Subcutaneous abdominal adipose tissue (tissue), 5 donors: ENCODE results near the gene TRPM2.
A peak's percentile ranks its signal among the peaks of the same experiment; 100 is the strongest.

Experiments used
- H3K27ac ChIP-seq: one replicate; pipeline ENCODE4 v1.7.0; 2013; ENCODE audit warnings: low read depth, mild to moderate bottlenecking, inconsistent platforms, low read length, moderate library complexity
- H3K27me3 ChIP-seq, 5 donors: one replicate each; pipeline ENCODE4 v1.7.0; 2013; ENCODE audit warnings: low read length in 5 of 5, inconsistent platforms in 1 of 5; ENCODE audit not compliant: control insufficient read depth in 5 of 5, insufficient read depth in 4 of 5
- H3K36me3 ChIP-seq, 5 donors: one replicate each; pipeline ENCODE4 v1.7.0; 2013; ENCODE audit warnings: low read length in 5 of 5; ENCODE audit not compliant: control insufficient read depth in 5 of 5, insufficient read depth in 5 of 5
- H3K4me1 ChIP-seq, 5 donors: one replicate each; pipeline ENCODE4 v1.7.0; 2013; ENCODE audit warnings: low read length in 5 of 5, mild to moderate bottlenecking in 3 of 5, moderate library complexity in 1 of 5; ENCODE audit not compliant: control insufficient read depth in 5 of 5, insufficient read depth in 5 of 5
- H3K4me3 ChIP-seq, 5 donors: one replicate each; pipeline ENCODE4 v1.7.0; 2013; ENCODE audit warnings: low read length in 5 of 5, low read depth in 1 of 5
- H3K9ac ChIP-seq, 5 donors: one replicate each; pipeline ENCODE4 v1.7.0; 2013; ENCODE audit warnings: low read length in 5 of 5, mild to moderate bottlenecking in 4 of 5, moderate library complexity in 3 of 5
- H3K9me3 ChIP-seq, 5 donors: one replicate each; pipeline ENCODE4 v1.7.0; 2013; ENCODE audit warnings: low read length in 5 of 5; ENCODE audit not compliant: control insufficient read depth in 5 of 5
- donor health status: healthy.
- donor health status: healthy.
- donor health status: healthy.
- donor health status: healthy.
- donor health status: healthy.

Gene TRPM2

DNA sequence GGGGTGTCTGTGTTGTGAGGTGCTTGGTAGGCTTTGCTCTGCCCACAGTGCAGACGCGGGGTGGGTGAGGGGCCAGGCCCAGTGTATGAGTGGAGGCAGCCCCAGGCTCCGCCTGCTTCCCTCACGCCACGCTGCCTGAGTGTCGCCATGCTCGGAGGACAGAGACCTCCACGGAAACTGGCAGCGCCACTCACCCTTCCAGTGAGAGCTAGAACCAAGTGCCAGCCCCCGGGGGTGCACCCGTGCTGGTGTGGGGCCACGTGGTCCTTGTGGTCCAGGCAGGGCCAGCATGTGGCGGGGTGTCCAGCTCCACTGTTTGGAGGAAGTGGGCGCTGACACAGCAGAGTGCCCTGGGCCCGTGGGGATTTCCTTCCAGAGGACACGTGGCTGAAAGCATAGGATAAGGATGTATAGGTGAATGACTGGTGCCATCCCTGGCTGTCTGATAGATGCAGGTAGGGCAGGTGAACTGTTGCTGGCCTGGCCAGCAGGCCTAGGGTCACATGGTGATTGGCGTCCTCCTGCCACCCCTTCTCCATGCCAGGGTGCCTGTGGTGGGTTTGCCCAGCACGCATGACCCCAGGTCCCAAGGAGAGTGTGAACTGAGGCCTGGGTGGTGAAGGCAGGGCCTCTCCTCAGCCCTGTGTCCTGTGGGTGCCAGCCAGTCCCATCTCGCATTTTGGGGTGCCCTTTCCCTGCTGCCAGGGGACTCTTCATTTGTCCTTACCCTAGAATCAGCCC, 105.7 kb downstream of the TRPM2 start:
- H3K36me3 ChIP-seq, result peaks cover 0 to 10% (median 9%) of the 10 kb centered on the region in 5 donors
- no peak overlapping the region for H3K4me3 ChIP-seq
- no peak overlapping the region for H3K9ac ChIP-seq
- peaks cover 0 to 7% (median 0%) of the 10 kb centered on the region in 5 donors for H3K27me3 ChIP-seq
- H3K9me3 ChIP-seq, result peaks cover 0 to 7% (median 2%) of the 10 kb centered on the region in 5 donors
- H3K27ac ChIP-seq, result no peak overlapping the region
- peaks cover 0 to 34% (median 15%) of the 10 kb centered on the region in 5 donors for H3K4me1 ChIP-seq

DNA sequence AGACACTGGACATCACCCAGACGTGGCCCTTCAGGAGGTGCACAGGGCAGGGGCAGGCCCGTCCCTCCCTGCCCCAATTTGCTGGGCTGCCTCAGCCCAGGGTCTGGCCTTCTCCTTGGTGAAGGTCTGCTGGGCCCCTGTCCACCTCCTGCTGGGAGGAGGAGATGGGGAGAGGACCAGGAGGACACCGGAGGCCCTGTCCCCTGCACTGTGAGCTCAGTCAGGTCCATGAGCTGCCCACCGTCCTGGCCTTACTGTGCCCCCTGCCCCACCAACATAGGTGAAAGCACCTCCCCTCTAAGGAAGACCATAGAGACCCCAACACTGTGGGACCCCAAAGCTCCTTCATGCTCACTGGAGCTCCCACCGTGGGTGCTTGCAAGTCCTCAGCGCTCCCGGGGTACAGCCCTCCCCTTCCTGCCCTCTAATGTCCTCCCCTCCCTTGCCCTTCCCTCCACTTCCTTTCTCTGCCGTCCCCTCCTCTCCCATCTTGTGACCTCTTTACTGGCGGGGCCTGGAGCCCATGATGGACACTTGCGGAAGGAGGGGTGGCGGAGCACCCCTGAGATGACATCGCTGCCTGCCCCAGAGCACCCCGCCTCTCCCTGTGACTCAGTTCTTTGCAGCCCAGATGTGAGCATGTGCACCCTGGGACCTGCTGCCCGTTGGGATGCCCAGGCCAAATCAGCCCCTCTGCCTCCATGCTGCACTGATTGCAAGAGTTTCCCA, 106.5 kb downstream of the TRPM2 start:
- H3K27ac ChIP-seq, result no peak overlapping the region
- H3K36me3 ChIP-seq, result peaks cover 0 to 10% (median 9%) of the 10 kb centered on the region in 5 donors
- H3K9ac ChIP-seq, result no peak overlapping the region
- peaks cover 0 to 32% (median 15%) of the 10 kb centered on the region in 5 donors for H3K4me1 ChIP-seq
- no peak overlapping the region for H3K4me3 ChIP-seq
- H3K27me3 ChIP-seq, result peaks cover 0 to 9% (median 0%) of the 10 kb centered on the region in 5 donors
- H3K9me3 ChIP-seq, result peaks cover 0 to under 1% (median 0%) of the 10 kb centered on the region in 5 donors

DNA sequence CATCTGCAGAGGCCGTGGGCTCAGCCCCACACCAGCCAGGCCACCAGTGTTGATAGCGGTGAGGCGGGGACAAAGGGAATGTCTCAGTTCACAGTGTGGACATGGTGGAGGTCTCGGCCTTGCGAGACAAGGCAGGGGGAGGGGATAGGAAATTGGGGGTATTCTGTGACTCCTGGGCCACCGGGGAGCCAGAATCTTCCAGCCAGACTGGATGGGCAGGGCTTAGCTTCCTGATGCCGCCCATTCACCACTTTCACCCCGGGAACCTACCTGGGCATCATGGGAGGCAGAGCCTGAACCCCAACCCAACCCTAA, 107.0 kb downstream of the TRPM2 start:
- Histone ChIP-seq H3K4me1 (peaks cover 0 to 32% (median 15%) of the 10 kb centered on the region in 5 donors), H3K27me3 (peaks cover 0 to 9% (median 0%) of the 10 kb centered on the region in 5 donors), H3K9me3 (no peaks in the 10 kb centered on the region), H3K4me3 (no peak overlapping the region), H3K9ac (no peak overlapping the region), H3K27ac (no peak overlapping the region), H3K36me3 (peaks cover 0 to 10% (median 9%) of the 10 kb centered on the region in 5 donors)

DNA sequence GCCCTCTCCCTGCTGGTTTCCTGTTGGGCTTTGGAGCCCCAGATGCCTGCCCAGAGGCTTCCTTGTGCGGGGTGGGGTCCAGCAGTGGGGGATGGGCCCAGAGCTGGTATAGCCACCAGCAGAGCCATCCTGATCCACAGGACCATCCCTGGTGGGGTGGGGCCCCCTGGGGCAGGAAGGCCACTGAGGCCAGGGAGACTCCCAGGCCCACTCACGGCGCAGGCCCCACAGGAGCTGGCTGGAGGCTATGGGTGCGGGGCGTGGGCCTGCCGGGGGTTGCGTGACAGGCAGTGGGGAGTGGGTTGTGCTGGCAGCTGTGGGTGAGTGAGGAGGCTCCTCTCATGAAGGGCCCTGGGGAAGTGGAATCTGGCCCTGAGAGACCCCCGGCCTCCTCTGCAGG, 107.6 kb downstream of the TRPM2 start:
- Histone ChIP-seq H3K36me3 (peaks cover 0 to 10% (median 9%) of the 10 kb centered on the region in 5 donors), H3K9ac (no peak overlapping the region), H3K27me3 (peaks cover 0 to 9% (median 0%) of the 10 kb centered on the region in 5 donors), H3K9me3 (no peaks in the 10 kb centered on the region), H3K4me1 (peaks cover 0 to 29% (median 11%) of the 10 kb centered on the region in 5 donors), H3K4me3 (no peak overlapping the region), H3K27ac (no peak overlapping the region)

DNA sequence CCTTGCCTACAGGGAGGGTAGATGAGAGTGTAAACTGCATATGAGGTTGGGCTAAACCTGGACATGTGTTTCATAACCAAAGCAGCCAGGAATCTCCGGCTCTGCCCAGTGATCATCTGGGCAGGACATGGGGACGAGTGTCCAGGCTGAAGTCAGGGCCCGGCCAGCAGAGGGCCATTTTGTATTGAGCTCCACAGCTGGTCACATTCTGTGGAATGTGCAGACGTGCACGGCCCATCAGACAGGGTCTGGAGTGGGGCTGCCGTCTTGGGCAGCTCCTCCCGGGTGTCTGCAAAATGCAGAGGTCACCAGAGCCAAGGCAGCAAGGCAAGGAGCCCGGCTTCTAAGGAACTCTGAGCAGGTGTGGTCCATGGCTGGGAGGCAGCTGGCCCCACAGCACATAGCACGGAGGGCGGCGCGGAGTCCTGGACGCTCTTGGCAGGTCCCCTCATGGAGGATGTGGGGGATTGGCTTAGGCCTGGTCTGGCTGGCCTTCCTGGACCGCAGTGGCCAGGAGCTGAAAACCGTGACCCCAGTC, 108.1 kb downstream of the TRPM2 start:
- Histone ChIP-seq H3K9ac (no peak overlapping the region), H3K27me3 (peaks cover 0 to 9% (median 0%) of the 10 kb centered on the region in 5 donors), H3K9me3 (no peaks in the 10 kb centered on the region), H3K4me3 (no peak overlapping the region), H3K4me1 (peaks cover 0 to 24% (median 6%) of the 10 kb centered on the region in 5 donors), H3K27ac (no peak overlapping the region), H3K36me3 (peaks cover 0 to 10% (median 9%) of the 10 kb centered on the region in 5 donors)

DNA sequence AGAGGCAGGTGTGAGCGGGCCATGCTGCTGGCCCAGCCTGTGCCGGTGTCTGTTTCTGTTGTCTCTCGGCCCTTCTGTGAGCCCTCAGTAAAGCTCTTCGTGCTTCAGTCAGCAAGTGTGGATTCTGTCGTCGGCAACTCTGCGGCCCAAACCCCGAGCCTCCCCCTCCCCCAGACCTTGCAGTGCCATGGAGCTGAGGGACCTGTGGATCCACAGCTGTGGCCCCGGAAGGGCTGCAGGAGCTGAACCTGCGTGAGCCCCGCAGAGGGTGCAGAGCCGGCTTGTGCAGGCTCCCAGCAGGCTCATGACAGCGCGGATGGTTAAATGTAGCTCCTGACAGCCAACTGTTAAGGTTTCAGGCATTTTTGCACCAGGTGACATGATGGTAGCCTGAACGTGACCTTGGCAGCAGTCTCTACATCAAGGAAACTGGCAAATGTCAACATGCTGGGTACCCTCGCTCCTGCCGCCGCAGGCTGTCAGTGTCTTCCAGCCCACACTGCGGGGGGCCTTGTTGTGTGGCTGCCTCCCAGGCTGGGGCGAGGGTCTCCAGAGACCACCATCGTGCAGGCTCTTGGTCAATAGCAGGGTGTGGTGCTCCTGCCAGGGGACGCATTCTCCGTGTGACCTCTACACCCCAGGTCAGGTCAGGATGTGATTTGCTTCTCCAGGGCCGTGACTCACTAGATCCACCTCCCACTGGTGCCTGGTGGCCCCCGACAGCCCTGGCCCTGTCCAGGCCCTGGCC, 108.8 kb downstream of the TRPM2 start:
- Histone ChIP-seq H3K4me3 (no peak overlapping the region), H3K4me1 (peaks cover 0 to 22% (median 5%) of the 10 kb centered on the region in 5 donors), H3K27me3 (peaks cover 0 to 9% (median 0%) of the 10 kb centered on the region in 5 donors), H3K36me3 (peaks cover 0 to 8% (median 6%) of the 10 kb centered on the region in 5 donors), H3K27ac (no peak overlapping the region), H3K9me3 (no peaks in the 10 kb centered on the region), H3K9ac (no peak overlapping the region)

DNA sequence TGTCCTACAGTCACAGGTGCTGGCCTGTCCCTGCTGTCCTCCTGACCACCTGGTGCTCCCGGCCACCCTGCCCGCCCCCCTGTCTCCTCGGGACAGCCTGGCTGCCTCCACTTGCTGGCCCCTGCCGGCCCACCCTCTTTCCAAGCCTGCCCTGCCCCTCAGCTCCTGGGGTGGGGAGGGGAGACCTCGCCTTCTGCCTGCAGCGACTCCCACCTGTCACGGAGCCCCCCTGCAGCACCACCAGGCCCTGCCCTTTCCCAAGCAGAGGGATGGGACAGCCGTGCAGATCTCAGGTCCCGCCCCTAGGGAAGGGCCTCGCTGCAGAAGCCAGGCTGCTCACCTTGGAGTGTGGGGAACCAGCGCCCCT, 109.4 kb downstream of the TRPM2 start:
- Histone ChIP-seq H3K27ac (no peak overlapping the region), H3K9ac (no peak overlapping the region), H3K36me3 (peaks cover 0 to 2% (median 0%) of the 10 kb centered on the region in 5 donors), H3K4me1 (peaks cover 0 to 22% (median 5%) of the 10 kb centered on the region in 5 donors), H3K9me3 (no peaks in the 10 kb centered on the region), H3K4me3 (no peak overlapping the region), H3K27me3 (peaks cover 0 to 9% (median 0%) of the 10 kb centered on the region in 5 donors)

DNA sequence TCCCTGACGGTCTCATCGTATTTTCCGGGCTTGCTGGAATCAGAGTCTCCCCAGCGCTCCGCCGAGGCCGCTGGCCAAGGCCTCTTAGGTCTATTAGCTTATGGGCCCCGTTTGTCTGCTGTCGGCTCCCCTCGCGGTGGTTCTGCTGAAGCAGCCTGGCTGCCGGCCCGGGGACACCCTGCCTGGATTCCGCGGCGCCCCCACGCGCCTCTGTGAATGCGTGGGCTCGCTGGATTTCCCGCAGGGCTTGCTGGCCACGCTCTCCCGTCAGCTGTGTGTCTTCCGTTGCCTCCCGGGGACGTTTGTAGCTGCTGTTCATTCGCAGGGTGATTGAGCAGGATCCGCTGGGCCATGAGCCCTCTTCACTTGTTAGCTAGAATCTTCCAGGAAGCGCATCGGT, 110.3 kb downstream of the TRPM2 start:
- Histone ChIP-seq H3K4me3 (peak overlapping the region in 1 of 5 donors; percentile 3), H3K9ac (peak overlapping the region in 1 of 5 donors; percentile 36)

DNA sequence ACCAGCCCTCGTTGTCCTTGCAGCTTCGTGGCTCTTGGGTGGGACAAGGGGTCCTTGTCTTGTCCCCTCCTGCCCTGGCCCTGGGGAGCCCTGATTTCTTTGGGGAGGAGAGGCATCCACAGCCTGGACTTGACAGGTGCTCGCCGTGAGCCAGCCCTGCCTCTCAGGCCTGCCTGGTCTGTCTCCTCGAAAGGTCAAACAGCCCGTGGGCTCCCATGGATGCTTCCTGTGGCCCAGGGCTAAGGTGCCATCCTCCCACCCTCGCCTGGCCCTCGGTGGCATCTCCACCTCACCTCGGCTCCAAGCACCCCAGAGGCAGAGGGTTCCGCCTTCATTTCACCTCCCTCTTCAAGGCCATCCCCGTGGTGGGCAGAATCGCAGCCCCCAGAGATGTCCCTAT, 110.9 kb downstream of the TRPM2 start:
- H3K27me3 ChIP-seq, result peaks cover 0 to 9% (median 0%) of the 10 kb centered on the region in 5 donors
- no peaks in the 10 kb centered on the region for H3K9me3 ChIP-seq
- no peak overlapping the region for H3K4me3 ChIP-seq
- H3K27ac ChIP-seq, result no peak overlapping the region
- peaks cover 0 to 2% (median 0%) of the 10 kb centered on the region in 5 donors for H3K36me3 ChIP-seq
- no peak overlapping the region for H3K9ac ChIP-seq
- peaks cover 0 to 16% (median 5%) of the 10 kb centered on the region in 5 donors for H3K4me1 ChIP-seq

More for the DNA sequence above, 110.3 kb downstream of the TRPM2 start:
- H3K27me3 ChIP-seq, result peaks cover 0 to 9% (median 0%) of the 10 kb centered on the region in 5 donors
- no peaks in the 10 kb centered on the region for H3K9me3 ChIP-seq
- no peak overlapping the region for H3K27ac ChIP-seq
- peaks cover 0 to 2% (median 0%) of the 10 kb centered on the region in 5 donors for H3K36me3 ChIP-seq
- H3K4me1 ChIP-seq, result peaks cover 0 to 22% (median 5%) of the 10 kb centered on the region in 5 donors
